T follicular helper cell (primary cell): ENCODE data around the gene JARID2.
"Not testable (repeated sequence)": the region's sequence is repeated elsewhere in the genome, so short reads cannot be mapped to it uniquely, and the experiment has no call there.

ENCODE experiments used
- DNase-seq: peaks from one replicate; pipeline ENCODE4 v3.0.0-alpha.2; 2020; ENCODE audit warnings: low read depth

Gene JARID2

DNA sequence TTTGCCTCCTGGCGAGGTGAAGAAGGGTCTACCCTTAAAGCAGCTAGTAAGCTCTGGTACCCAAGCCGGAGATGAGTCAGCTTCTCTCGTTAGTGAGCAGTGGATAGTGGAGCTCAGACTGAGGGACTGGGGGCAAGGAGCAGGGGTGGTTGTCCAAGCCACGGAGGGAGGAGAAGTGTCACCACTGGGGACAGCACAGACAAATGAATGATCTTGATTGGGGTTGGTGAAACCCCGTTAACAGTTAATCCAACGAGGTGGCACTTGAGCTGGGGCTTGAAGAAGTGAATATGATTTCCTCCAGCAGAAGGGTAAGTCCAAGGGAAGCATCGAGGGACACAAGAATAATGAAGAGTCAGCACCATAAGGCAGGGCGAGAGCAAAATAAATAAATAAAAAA, 43.0 kb downstream of the JARID2 start:
- no peak for DNase-seq

DNA sequence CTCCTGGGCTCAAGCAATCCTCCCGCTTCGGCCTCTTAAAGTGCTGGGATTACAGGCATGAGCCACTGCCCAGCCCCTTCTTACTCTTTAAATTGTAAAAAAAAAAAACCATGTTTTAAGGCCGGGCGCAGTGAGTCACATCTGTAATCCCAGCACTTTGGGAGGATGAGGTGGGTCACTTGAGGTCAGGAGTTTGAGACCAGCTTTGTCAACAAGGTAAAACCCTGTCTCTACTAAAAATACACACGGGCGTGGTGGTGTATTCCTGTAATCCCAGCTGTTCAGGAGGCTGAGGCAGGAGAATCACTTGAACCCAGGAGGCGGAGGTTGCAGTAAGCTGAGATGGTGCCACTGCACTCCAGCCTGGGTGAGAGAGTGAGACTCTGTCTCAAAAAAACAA, 43.6 kb downstream of the JARID2 start:
- DNase-seq, result not testable (repeated sequence)

DNA sequence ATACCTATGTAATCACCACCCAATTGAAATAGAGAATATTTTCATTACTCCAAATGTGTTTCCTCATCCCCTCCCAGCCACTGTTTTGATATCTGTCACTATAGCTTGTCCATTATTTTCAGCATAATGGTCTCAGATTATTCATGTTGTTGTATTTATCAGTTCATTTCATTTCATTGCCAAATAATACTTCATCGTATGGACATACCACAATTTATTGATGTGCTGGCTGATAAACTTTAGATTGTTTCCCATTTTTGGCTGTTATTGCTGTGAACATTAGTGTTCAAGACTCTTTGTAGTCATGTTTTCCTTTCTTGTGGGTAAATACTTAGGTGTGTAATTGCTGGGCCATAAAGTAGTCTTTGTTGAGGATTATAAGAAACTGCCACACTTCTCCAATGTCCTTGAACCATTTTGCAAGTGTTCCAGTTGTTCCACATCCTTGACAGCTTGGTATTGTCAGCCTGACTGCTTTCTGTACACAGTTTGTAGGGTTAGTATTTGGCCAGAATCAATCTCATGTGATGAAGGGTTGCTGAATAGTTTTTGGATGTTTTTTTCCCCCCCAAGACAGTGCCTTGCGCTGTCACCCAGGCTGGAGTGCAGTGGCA, 44.3 kb downstream of the JARID2 start:
- no peak for DNase-seq

DNA sequence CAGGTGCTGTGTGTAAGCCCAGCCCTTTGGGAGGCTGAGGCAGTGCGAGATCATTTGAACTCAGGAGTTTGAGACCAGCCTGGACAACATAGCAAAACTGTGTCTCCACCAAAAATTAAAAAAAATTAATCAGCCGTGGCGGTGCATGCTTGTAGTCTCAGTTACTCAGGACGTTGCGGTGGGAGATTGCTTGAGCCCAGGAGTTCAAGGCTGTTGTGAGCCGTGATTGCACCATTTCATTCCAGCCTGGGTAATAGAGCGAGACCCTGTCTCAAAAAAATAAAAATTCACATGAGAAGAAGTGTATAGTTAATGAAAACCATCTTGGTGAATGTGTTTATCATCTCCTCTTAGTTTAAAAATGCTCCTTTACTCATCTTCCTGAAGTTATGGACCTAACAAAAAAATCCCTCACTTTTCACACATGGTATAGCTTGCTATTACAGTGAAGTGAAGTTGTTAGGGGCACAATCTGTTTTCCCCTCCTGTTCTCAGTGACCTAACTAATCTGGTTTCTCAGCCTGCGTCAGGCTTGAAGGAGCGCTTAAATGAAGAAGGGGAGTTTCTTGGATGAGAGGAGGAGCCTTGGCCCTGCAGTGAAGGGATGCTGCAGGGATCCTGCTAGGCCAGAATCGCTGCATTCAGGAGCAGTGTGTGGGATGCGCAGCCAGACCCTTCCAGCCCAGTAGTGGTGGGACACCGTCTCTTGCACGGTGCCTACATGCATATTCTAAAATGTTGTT, 45.3 kb downstream of the JARID2 start:
- no peak for DNase-seq

DNA sequence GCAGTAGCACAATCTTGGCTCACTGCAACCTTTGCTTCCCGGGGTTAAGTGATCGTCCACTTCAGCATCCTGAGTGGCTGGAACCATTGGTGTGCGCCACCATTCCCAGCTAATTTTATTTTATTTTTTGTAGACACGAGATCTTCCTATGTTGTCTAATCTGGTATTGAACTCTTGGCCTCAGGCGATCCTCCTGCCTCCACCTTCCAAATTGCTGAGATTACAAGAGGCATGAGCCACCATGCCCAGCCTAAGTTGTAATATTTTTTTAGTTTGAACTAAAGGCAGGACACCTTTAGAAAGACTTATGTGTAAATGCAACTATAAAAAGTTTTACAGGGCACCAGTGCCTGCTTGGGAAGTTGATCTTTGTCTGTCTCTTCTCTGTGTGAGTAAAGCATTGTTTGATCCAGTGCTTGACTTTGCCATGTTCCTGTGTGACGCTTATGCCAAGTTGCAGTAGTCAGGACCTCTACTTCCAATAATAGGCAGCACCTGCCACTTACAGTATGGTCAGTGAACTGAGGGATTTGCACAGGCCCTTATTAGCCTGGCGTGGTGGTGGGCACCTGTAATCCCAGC, 46.9 kb downstream of the JARID2 start:
- DNase-seq, result no peak

DNA sequence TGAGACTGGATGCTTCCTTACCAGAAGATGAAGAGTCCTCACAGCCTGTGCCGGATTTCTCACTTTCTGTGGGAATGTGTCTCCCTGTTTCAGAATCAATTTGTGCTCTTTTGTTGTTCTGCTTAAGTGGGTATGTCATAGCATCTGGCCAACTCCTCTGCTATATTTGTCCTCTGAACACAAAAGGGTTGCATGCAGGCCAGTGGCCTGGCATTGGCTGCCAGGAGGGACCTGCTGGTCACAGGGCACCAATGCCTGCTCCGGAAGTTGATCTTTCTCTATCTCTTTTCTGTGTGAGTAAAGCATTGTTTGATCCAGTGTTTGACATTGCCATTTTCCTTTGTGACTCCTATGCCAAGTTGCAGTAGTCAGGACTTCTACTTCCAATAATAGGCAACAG, 47.8 kb downstream of the JARID2 start:
- DNase-seq, result no peak

DNA sequence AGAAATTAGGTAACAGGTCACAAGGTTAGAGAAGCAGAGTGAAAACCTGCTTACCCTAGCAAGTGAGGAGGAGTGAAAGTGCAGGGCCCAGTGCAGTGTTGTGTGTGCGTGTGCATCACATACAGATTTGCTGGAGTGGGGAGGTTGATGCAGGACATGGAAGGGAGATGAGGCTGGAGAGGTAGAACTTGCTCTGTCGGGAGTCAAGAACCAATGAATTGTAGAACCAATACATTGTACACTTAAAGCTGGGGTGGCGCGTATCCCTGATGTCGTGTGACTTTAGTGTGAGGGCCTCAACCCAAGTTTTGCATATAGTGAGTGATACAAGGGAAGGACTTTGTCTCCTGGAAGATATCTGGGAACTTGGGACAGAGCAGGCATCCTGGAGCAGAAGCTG, 48.6 kb downstream of the JARID2 start:
- DNase-seq, result no peak

DNA sequence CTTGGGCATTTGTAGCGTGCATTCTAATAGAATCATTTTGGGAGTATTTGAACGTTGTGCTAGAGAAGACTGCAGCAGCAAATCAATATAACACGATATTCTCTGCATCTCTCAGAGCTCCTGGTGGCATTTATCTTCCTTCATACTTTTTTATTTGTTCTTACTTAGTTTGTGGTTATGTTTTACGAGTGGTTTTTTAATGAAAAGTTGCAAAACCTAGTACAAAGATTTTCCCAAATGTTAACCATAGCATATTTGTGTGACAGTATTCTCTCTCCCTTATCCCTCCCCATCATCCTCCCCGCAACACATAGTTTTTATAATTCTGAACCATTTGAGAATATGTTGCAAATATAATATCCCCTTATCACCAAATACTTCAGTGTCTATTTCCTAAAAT, 50.4 kb downstream of the JARID2 start:
- no peak for DNase-seq

DNA sequence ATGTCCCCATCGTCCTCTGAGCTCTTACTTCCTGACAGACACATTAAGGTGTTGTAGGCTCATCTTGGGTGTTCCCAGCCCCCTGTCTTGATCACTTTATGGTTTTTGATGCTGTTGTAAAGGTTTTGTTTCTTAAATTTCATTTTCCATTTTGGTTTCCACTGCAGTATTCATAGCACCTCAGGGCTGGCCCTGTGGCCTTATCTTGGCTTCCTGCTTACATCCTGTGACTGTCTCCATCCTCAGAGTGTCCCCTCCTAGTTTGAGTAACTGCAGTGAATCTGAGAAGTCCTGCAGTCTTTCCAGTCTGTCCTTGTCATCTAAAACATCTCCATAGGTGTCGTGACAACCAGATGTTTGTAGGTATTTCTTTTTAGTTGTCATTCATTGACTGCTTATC, 50.9 kb downstream of the JARID2 start:
- no peak for DNase-seq

DNA sequence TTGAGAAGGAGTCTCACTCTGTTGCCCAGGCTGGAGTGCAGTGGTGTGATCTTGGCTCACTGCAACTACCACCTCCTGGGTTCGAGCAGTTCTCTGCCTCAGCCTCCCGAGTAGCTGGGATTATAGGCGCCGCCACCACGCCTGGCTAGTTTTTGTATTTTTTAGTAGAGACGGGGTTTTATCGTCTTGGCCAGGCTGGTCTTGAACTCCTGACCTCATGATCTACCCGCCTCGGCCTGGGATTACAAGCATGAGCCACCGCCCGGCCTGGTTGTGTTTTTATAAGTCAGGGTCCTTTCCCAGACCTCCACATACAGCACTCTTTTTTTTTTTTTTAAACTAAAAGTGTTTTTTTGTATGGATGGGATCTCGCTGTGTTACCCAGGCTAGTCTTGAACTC, 51.3 kb downstream of the JARID2 start:
- not testable (repeated sequence) for DNase-seq

DNA sequence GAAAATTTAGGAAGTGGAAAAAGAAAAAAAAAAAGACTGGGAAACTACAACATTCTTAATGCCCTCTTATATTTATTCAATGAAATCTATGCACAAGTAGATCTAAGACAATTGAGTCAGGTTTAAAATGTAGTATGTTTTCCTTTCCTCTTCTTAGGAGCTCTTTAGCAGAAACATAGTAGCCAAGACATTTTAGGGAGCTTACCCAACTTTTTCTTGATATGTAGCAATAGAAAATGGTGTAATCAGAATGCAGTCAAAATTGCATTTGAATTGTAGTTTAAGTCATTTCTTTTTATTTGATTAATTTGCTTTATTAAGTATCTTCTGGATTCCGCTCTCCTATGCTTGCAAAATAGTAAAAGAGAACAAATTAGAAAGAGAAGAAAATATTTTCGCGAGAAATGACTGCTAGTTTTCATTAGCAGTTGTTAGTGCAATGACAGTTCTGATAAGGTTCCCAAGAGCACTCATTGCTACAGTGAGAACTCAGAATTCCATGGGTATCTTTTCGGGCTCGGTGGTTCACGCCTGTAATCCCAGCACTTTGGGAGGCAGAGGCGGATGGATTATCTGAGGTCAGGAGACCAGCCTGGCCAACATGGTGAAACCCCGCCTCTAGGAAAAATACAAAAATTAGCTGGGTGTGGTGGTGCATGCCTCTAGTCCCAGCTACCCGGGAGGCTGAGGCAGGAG, 52.2 kb downstream of the JARID2 start:
- DNase-seq, result no peak

DNA sequence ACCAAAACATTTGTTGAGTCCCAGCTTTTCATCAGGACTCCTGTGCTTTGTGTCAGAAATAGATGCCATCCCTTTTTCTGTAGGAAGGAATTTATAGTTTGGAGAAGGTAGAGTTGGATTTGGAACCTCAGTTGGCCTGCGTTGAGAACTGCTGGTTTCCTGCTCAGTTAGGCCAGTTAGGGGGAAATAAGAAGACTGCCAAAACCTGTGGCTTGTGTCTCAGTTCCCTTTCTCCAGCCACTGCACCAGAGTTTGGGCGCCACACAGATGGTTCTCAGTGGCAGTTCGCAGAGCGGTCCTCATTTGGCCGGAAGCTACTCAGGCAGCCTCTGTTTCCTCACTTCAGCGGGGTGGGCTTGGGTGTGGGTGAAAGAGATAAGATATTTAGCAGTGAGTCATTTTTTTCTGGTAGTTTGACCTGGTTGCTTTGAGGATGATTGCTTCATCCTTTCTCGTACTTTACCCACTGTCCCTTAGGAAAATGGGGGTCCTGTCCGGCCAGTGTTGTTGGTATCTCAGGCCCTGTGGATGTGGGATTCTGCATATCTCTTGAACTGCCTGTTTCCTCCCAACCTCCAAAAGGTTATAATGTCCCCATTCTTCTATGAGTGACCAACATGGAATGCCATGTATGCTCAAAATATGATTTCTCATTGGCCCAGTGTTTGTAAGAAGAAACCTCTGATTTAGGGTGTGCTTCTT, 53.7 kb downstream of the JARID2 start:
- DNase-seq, result no peak

DNA sequence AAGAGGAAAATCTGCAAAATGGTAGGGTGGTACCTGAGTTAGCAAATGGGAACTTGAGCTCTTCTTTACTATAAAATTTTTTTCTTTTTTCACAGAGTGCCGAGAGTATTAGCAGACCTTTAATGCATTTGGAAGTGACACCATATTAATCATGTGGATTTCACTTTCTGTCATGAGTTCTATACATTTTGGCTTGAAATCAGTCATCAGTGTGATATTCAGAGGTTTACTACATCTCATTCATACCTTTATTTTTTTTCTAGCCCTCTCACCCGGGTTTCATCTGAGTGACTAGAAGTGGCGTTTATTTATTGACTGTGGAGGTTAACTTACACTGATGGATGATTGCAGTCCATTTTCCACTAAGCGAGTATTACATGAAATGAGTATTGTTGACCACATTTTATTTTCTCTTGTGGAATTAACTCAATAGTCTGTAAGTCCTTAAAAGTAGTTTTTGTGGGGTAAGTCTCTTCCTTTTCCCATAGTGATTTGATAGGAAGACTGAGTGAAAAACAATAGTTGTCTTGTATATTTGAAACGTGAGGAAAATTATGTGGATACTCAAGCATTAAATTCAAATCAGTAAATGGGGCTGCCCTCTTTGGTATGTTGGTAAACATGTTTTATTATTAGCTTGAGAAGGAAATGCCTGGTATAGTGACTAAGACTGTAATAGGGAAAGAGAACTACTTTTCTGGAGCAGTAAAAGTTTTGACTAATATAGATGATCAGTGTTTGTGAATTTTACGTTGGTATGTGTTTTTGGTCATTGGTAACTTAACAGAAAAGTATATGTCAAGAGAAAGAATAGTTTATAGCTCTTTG, 55.5 kb downstream of the JARID2 start:
- no peak for DNase-seq

DNA sequence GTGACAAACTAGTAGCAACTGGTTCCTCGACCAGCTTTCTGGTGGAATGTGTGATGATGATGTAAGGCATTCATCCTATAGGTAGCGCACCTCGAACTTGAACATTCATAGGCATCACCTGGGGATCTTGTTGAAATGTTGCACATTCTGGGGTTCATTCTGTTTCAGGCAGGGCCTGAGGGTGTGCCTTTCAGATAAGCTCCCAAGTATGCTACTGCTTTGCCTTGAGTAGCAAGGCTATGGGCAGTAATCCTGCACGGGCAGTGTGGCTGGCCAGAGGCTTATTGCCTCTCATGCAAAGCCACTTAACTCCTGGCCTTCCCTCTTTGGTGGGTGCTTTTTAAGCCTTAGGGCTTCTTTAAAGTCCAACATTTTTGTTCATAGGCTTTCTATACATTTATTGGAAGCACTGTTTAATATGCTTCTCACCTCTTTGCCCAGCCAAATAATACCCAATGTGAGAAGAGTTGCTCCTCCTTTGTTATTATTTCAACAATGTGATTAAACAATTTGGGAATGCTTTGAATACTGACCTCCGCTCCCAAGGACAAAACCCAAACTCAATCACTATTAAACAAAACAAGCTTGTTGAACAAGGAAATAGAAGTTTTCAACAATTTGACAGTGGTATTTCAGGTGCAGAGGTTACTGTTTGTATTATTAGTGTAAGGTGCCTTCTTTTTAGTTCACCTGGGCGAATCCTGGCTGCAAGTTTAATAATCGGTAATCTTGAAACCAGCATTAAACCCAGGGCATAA, 57.5 kb downstream of the JARID2 start:
- DNase-seq, result no peak

DNA sequence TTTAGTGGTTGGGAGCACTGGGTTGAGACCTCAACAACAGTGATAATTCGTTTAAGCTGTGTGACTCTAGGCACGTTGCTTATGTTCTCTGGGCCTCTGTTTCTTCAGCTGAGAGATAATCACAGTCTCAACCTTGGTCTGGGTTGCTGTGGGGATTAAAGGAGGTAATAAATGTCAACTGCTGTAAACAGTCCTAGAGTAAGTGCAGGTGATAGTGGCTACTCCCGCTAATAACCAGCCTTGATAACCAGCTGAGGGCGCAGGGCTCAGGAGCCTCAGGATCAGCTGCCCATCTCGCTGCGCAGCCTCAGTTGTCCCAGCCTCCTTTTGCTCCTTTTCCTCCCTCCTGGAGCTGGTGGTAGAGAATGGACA, 58.0 kb downstream of the JARID2 start:
- no peak for DNase-seq

DNA sequence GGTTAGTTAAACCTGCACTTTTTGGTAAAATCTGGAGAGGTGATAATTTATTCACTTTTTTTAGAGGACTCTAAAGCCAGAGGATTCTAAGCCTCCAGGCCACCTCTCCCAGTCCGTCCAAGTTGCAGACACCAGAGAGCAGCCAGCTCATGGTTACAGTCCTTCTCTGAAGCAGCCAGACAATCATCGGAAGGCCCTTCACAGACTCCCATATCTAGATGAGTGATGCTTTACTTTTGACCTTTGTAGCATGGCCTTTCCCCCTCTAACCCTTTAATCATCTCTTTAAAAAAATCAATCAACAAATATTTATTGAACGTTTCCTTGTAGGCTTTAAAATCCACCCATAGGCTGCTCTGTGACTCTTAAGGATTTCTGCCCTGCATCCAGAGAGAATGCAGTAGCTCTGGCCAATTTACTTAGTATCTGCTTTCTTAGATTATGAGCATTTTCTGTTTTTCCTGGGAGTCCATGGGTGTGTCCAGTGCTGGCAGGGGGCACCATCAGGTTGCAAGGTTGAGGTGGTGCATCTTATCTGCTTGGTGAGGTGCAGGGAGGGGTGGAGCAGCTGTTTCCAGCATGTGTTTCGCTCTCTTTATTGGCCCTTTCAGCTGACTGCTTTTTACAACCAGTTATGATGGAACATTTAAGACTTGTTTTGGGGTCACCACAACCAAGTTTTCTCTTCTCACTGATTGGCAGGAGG, 58.6 kb downstream of the JARID2 start:
- no peak for DNase-seq

DNA sequence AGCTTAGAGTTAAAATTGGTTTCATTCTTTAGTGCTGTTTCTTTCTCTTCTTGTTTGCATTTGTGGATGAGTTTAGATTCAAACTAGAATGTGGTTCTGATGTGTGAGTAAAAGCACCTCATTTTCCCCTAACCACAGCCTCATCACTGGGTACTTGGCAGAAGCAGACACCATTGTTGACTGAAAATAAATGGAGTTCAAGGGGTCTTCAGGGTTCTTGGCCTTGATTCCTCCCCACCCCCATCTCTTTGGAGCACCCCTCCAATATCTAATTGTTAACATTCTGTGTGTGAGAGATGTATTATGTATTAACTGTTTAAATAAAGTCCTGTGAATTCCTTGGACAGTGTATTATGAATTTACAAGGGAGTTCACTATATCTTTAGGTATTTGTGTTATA, 59.6 kb downstream of the JARID2 start:
- no peak for DNase-seq

DNA sequence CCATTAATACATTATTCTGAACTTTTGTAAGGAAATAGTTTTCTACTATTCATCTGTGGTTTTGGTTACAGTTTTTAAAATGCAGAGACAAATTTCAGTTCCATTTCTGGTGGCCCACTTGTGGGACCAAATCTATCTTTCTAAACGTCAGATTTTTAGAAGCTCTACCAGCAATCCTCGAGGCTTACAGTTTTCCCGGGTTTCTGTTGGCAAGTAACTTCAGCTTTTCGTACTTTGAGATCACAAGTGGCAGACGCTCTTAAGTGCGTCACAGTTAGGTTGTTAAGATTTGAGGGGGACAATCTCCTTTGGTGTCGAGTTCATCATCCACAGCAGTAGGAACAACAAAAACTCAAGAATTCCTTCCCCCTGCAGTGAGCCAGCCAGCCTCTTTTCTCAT, 60.0 kb downstream of the JARID2 start:
- no peak for DNase-seq

DNA sequence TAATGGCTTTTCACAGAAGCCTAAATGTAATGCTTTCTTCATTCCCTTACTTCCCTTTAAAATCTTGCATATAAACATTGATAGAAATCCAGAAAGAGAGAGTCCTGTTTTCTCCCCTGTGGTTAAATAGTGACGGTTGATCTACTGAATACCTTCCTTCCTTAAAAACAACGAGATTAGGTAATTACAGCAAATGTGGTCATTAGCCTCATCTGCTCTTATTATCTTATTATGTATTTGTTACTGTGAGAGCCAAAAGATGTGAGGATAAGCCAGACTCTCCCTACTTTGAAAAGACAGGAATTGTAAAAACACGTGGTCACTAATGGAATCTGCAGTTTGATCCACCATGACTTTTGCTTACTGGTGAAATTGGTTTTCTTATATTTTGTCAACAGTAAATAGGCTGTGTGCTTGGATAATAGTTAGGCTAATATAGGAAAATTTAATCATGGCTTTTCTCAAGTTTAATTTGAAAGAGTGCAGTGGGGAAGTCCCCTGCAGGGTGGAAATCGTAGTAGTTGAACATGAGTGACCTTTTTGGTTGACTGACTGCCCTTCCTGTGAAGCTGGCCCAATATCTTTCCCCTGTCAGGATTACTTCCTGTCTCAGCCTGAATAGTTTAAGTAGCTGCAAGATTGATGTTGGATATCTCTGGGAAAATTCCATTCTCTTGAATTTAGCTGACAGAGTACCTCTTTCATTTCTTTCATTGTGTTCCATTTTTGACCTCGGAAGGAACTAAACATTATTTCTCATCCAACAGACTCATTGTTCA, 62.8 kb downstream of the JARID2 start:
- no peak for DNase-seq
